NT2/D1 (cell line): ENCODE results near the gene MYO7A.

Source experiments
- YY1 ChIP-seq: IDR thresholded peaks from 2 replicates; pipeline ENCODE4 v1.6.1; 2011; ENCODE audit not compliant: insufficient read length, insufficient read depth
- ZNF274 ChIP-seq: IDR thresholded peaks from 2 replicates; pipeline ENCODE4 v1.6.1; 2011; ENCODE audit warnings: mild to moderate bottlenecking, low read depth, low read length

- TF ChIP-seq YY1 (no peak), ZNF274 (no peak)
Observed at GRCh38 chr11:77091146-77091940, 36.7 kb upstream of the MYO7A start.
